Fibroblast of villous mesenchyme (primary cell): Measurements from ENCODE around the gene TMEM121. TPM values are rescaled to one million over a fixed set of nuclear protein-coding genes. Genes with fewer than 3 reads are reported as not detected.
A peak's percentile ranks its signal among the peaks of the same experiment; 100 is the strongest.

ENCODE experiments used
- DNase-seq: peaks from one replicate; pipeline ENCODE4 v3.0.0-alpha.2; 2010; ENCODE audit warnings: low read depth
- H3K4me3 ChIP-seq: 2 replicates; pipeline ENCODE4 v1.5.1; 2011; ENCODE audit warnings: low read depth, mild to moderate bottlenecking, low read length
- total RNA-seq: library from RNA; depleted of rRNA; stranded (reverse); fragments of >200 nt; gene quantifications from 2 replicates; pipeline ENCODE4 v1.2.3, GENCODE V29; 2012
- TF ChIP-seq, protein P1 (sequence below): IDR thresholded peaks from 2 replicates; pipeline ENCODE4 v1.5.1; 2012; ENCODE audit warnings: low read depth, mild to moderate bottlenecking, low read length; ENCODE audit not compliant: insufficient read depth

TMEM121 gene
- total RNA-seq, 1 donor = 5.2 TPM

DNA sequence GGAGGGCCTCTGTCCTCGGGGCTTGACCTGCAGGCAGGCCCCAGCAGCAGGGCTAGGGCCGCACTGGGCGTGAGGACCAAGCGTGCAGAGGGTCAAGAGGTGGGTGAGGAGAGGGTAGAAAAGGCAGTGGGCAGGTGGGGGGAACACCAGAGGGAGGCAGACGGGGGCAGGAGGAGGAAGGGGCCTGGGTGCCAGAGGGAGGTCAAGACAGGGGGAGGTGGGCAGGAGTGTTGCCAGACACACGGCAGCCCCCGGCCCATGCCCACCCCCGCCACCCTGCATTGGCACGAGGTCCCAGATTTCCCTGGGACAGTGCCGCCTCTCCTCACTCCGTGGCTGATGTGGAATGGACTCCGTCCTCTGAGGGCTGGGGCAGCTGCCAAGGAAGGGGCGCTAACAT, 8.2 kb downstream of the TMEM121 start:
- DNase-seq = no peak
- TF ChIP-seq, protein P1, sequence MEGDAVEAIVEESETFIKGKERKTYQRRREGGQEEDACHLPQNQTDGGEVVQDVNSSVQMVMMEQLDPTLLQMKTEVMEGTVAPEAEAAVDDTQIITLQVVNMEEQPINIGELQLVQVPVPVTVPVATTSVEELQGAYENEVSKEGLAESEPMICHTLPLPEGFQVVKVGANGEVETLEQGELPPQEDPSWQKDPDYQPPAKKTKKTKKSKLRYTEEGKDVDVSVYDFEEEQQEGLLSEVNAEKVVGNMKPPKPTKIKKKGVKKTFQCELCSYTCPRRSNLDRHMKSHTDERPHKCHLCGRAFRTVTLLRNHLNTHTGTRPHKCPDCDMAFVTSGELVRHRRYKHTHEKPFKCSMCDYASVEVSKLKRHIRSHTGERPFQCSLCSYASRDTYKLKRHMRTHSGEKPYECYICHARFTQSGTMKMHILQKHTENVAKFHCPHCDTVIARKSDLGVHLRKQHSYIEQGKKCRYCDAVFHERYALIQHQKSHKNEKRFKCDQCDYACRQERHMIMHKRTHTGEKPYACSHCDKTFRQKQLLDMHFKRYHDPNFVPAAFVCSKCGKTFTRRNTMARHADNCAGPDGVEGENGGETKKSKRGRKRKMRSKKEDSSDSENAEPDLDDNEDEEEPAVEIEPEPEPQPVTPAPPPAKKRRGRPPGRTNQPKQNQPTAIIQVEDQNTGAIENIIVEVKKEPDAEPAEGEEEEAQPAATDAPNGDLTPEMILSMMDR = no peak

DNA sequence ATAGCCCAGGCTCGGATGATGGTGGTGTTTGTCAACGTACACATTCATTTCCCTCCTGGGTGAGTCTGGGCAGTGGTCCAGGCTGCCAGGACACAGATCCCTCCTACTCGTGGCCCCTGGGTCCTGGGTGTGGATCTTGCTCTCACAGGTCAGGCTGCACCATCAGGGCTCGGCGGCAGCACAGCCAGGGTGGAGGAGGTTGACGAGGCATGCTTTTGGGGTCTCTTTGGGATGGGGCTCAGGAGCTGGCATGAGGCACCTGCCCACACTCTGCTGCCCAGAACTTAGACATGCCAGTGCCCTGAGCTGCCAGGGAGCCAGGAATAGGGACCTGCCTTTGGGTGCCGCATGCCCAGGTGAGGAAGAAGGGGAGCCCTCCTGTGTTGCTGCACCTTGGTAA, 9.7 kb downstream of the TMEM121 start:
- H3K4me3 ChIP-seq = no peak overlapping the region
- TF ChIP-seq, protein P1 = no peak
- no peak for DNase-seq

More for the DNA sequence above, 8.2 kb downstream of the TMEM121 start:
- no peak overlapping the region for H3K4me3 ChIP-seq

GRCh38 chr14:105536691-105537579, 10.6 kb downstream of the TMEM121 start:
- TF ChIP-seq, protein P1 = no peak
- DNase-seq = no peak
- no peak overlapping the region for H3K4me3 ChIP-seq

- H3K4me3 ChIP-seq = no peak overlapping the region
- TF ChIP-seq, protein P1 = peak; percentile 86
- DNase-seq = no peak
Observed at GRCh38 chr14:105537580-105538474, 11.4 kb downstream of the TMEM121 start.

DNA sequence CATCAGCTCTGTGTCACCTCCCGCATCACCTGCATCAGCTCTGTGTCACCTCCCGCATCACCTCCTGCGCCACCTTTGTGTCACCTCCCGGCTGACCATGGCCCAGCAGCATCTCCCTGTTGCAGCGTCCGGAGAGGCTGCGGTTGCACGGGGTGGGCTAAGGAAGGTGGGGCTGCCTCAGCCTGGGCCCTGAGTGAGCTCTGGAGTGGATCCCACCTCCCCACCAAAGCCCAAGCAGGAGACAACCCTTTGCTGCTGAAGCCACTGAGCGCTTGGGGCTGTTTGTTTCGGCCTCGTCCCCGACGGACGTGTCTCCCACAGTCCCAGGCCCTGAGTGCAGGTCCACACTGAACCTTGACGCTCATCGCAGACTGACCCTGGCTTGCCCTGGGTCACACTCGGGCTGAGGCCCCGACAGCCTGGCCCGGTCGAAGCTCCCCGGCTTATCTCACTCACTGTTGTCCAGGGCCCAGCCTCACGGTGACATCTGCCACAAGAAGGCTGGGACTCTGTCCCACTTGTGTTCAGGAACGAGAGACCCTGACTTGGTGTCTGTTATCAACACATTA, 12.2 kb downstream of the TMEM121 start:
- TF ChIP-seq, protein P1 = no peak
- no peak for DNase-seq
- H3K4me3 ChIP-seq = no peak overlapping the region

- no peak for DNase-seq
- TF ChIP-seq, protein P1 = no peak
Observed at GRCh38 chr14:105540811-105541210, 14.4 kb downstream of the TMEM121 start.

More at GRCh38 chr14:105540811-105541210, 14.4 kb downstream of the TMEM121 start:
- H3K4me3 ChIP-seq = no peak overlapping the region
